COLO668 (cell line): ENCODE results near the gene NAT10.
A peak's percentile ranks its signal among the peaks of the same experiment; 100 is the strongest.

ENCODE experiments used
- DNase-seq: peaks from one replicate; lab custom pipeline; 2025; ENCODE audit not compliant: unreplicated experiment; lab: John Stamatoyannopoulos, UW

NAT10 gene

GRCh38 chr11:34148504-34149165 lies 43.2 kb downstream of the NAT10 start:
- no peak for DNase-seq

GRCh38 chr11:34149274-34149673 lies 43.8 kb downstream of the NAT10 start:
- DNase-seq, result no peak

GRCh38 chr11:34149786-34150185 lies 44.4 kb downstream of the NAT10 start:
- peak; percentile 16 for DNase-seq

DNA sequence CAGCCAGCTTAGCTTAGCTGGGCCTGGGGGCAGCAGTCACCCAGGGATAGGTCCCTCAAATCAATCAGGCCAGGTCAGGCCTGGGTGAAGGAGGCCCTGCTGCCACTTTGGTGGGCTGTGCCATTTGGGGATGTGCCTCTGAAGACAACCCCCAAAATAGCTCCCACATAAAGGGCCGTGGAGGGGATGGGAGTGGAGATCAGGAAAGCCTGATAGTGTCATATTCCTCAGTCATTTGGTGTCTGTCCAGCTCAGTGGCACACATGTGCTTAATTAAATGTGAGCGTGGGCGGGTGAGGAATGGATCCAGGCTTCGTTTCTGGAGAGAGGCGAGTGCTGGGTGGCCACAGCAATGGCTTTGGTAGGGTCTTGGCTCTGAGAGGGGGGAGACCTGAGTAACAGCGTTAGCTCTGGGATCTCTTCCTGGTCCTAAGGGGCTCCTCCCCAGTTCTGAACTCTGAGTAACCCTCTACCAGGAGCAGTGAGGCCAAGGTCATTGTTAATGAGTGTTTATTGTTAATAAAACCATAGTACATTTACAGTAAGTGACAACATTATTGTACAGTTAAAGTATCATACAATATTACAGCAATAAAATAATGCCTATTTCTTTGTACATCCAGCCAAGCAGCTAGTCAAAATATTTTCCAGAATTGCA lies 45.2 kb downstream of the NAT10 start:
- DNase-seq, result no peak

GRCh38 chr11:34151166-34151565 lies 45.7 kb downstream of the NAT10 start:
- no peak for DNase-seq

GRCh38 chr11:34151916-34152845 lies 46.8 kb downstream of the NAT10 start:
- no peak for DNase-seq

GRCh38 chr11:34154059-34154875 lies 48.8 kb downstream of the NAT10 start:
- no peak for DNase-seq

- no peak for DNase-seq
Measured at GRCh38 chr11:34155057-34155756, 49.8 kb downstream of the NAT10 start.

DNA sequence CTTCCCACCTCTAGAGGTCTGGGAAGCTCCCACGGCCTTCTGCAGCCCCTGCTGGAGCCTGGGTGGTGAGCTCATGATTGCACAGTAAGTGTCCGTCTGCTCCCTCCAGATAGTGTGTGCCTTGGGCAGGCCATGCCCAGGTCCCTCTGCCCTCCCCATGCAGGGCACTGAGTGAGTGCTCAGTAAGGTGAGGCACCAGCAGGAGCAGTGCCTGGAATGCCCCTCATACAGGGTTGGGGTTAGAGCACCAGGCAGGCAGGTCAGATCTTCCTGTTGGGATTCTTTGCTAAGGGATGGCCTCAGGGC lies 50.3 kb downstream of the NAT10 start:
- DNase-seq, result no peak

DNA sequence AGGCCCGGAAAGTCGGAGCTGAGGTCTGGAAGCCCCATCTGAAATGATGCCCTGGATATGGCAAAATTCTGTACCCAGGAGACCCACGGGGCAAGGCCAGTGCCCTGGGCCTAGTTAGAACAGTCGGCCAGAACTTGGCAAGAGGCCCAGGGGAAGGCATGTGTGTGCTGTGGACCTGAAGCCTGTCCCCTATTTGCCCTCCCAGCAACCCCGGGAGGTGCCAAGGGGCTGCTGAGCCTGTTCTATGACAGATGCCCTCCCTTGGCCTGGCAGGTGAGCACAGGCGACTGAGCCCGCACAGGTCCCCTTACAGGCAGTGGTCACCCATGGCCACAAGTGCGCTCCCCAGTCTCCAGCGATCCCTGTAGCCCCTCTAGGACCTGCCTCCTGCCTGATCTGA lies 51.7 kb downstream of the NAT10 start:
- no peak for DNase-seq

- DNase-seq, result no peak
Measured at GRCh38 chr11:34158661-34159060, 53.2 kb downstream of the NAT10 start.

DNA sequence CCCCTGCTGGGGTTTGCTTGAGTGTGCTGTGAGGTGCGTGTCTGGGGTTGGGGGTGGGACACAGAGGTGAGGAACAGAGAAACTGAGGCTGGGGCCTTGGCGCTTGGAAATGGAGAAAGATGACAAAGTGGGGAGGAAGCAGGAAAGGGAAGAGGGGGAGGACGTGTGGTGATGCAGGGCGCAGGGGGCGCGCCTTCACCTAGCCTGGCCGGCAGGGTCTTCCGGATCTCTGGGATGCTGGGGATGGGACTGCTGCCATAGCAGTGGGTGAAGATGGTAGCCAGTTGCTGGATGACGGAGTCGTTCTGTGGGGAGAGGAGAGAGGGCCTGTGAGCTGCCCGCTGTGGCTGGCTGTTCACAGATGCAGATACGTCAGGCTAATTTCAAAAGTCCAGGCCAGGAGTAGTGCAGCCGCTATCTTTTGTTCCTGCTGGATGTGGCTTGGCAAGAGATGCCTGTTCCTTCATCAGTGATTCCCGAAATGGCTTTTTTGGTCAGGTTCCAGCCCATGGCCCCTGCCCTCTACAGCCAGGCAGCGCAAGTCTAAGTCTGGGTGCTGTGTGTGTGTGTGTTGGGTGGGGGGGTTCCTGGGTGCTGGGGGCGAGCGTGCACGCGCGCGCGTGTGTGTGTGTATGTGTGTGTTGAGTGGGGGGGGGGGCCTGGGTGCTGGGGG lies 54.8 kb downstream of the NAT10 start:
- DNase-seq, result no peak

GRCh38 chr11:34160791-34161190 lies 55.4 kb downstream of the NAT10 start:
- no peak for DNase-seq

- DNase-seq, result no peak
Measured at GRCh38 chr11:34161361-34161760, 55.9 kb downstream of the NAT10 start.

- DNase-seq, result no peak
Measured at GRCh38 chr11:34161812-34162492, 56.5 kb downstream of the NAT10 start.

DNA sequence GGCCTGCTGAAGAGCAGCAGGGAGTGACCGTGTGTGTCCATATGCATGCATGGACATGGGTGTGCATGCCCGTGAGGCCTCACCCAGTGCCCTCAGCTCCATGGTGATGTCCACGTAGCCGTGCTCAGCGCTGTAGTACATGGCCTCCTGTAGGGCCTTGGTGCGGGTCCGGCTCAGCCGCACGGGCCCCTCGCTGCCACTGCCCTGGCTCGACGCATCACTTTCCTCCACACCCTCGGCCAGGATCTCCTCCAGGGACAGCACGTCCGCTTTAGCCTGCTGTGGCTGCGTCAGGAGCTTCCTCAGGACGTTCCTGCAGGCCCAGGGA lies 57.0 kb downstream of the NAT10 start:
- no peak for DNase-seq

GRCh38 chr11:34162856-34163255 lies 57.4 kb downstream of the NAT10 start:
- DNase-seq, result no peak

DNA sequence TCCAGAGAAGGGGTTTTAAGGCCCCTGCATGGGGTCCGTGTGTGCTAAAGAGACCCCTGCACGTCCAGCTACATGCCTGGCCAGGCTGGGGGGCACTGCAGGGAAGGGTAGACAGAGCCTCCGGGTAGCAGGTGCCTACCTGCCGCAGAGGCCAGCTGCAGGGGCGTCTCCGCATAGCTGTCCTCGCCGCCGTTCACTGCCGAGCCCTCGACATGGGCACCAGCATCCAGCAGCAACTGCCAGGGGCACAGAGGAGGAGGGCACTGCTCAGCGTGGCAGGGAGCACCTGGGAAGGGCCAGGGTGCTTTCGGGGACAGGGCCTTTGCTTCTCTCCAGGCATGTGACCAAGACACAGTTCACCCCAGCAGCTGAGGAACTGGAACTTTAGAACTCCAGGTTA lies 59.7 kb downstream of the NAT10 start:
- no peak for DNase-seq

DNA sequence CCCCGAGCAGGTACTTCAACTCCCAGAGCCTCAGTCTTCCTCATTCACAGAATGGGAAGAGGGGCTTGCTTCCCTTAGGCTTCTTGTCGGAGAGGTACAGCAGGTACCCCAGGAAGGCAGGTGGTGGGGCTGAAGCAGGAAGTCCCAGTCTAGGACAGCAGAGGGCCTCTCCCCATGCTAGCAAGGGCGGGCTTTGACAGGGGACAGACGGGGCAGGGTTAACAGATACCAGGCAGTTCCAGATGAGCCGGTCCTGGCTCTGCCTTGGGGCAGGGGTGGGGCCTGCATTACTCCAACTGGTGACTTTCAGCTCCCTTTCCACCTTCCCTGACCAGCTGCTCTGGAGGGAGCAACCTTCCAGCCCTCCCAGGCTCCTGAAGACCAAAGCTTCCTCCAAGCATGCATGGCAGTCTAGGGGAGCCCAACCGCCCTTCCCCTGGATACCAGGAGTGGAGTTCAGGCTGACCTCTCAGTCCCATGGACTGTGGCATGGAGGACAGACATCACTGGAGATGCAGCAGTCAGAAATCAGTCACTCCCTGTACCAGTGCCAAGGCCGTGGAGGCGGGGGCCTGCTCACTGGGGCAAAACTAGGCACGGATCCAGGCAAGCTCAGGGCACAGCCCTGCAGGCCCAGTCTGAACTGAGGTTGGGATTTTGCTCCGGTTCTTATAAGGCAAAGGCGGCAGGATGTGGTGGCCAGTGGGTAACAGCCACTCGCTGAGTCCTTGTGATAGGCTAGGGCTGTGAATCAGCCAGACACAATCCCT lies 60.5 kb downstream of the NAT10 start:
- no peak for DNase-seq
